Hematopoietic multipotent progenitor cell treated with erythropoietin and hydrocortisone succinate and interleukin-3 and kit ligand, for 8 days (in vitro differentiated cells): ENCODE data around the gene PAFAH1B2.
"Not testable (repeated sequence)": the region's sequence is repeated elsewhere in the genome, so short reads cannot be mapped to it uniquely, and the experiment has no call there.

Experiments used
- DNase-seq: peaks from one replicate; pipeline ENCODE4 v3.0.0-alpha.2; 2015

Gene PAFAH1B2

GRCh38 chr11:117128289-117128688, 15.8 kb upstream of the PAFAH1B2 start:
- no peak for DNase-seq

GRCh38 chr11:117130396-117130795, 13.7 kb upstream of the PAFAH1B2 start:
- DNase-seq = not testable (repeated sequence)

DNA sequence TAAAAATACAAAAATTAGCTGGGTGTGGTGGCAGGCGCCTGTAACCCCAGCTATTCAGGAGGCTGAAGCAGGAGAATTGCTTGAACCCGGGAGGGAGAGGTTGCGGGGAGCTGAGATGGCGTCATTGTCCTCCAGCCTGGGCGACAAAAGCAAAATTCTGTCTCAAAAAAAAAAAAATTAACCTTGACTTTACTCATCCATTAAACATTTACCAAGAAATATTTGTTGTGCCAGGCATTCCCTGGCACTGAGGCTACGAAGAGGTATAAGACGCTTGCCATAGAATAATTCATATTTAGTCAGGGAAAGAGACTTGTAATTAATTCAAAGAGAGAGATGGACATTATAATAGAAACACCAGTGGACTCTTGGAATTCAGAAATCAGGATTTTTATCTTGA, 13.2 kb upstream of the PAFAH1B2 start:
- DNase-seq = no peak

DNA sequence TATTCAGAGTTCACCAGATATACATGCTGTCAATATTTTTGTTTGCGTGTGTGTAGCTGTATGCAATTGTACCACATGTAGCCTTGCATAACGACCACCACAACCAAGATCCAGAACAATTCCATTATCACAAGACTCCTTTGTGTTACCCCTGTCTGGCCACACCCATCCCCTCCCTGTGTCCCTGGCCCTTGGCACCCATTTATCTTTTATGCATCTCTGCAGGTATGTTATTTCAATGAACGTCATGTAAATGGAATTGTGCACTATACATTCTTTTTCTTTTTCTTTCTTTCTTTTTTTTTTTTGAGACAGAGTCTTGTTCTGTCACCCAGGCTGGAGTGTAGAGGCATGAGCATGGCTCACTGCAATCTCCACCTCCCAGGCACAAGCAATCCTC, 9.7 kb upstream of the PAFAH1B2 start:
- DNase-seq = no peak

DNA sequence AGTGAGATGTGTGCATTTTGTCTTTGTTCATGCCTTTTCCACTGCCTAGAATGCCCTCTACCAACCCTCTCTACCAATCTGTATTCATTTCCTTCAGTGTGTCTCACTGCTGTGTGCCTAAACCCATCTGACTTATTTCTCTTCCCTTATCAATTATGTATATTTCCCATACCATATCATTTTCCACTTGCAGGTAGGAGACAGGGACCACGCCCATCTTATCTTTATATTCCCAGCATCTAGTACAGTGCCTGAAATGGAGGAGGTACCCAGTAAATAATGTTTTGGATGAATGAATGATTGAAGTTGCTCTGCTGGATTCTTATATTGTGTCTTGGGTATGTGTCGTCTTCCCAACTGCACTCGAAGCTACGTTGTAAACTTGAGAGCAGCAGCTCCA, 9.1 kb upstream of the PAFAH1B2 start:
- DNase-seq = peak; percentile 31

GRCh38 chr11:117137223-117138086, 6.6 kb upstream of the PAFAH1B2 start:
- DNase-seq = not testable (repeated sequence)

GRCh38 chr11:117143390-117143789, 697 bp upstream of the PAFAH1B2 start:
- DNase-seq = peak; percentile 70

GRCh38 chr11:117144477-117145392, 648 bp downstream of the PAFAH1B2 start:
- peak; percentile 57 for DNase-seq

DNA sequence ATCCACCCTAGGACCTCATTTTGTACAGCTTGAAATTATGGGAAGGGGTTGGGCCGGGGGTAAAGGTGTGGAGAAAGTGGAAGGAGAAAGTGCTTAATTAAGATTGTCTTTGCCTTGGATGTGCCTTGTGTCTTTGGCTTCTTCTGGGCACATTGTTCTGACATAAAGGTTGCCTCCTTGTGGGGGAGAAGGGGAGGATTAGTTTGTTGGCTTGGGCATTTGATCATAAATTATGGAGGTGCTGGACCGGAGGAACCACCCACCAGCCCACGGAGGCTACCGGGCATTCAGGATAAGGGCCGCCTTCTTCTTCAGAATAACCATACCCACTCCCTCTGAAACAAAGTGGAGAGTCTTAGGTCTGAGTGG, 1.3 kb downstream of the PAFAH1B2 start:
- peak; percentile 71 for DNase-seq

DNA sequence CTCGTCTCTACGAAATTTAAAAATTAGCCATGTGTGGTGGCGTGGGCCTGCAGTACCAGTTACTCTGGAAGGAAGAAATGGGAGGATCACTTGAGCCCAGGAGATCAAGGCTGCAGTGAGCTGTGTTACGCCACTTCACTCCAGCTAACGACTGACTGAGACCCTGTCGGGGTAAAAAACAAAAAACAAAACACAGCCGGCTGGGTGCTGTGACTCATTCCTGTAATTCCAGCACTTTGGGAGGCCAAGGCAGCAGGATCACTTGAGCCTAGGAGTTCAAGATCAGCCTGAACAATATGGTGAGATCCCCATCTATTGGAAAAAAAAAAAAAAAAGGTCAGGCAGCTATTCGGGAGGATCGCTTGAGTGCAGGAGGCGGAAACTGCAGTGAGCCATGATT, 2.4 kb downstream of the PAFAH1B2 start:
- no peak for DNase-seq

DNA sequence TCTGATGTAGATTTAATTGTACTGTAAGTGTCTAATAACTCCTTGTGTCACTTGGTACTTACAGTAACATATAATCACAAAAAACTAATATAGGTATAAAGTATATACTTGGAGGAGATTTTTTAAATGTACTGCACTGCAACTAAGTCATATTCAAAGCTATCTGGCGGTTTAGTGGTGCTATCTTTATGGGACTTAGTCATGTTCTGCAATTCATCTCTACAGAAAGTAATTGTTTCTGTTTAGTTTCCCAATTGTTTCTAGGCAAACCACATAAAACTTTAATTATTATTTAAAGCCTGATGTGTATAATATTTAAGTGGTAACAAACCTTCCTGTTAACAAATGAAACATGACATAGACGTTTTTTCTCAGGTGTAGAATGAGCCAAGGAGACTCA, 8.0 kb downstream of the PAFAH1B2 start:
- DNase-seq = no peak

DNA sequence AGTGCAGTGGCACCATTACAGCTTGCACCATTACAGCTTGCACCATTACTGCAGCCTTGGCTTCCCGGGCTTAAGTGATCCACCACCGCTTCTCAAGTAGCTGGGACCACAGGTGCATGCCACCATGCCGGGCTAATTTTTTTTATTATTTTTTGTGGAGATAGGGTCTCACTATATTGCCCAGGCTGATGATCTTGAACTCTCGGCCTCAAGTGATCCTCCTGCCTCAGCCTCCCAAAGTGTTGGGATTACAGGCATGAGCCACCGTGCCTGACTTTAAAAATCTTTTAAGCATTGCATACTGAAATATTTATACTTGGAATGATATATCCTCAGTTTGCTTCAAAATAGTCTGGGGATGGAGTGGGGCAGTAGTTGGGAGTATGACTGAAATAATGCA, 10.4 kb downstream of the PAFAH1B2 start:
- DNase-seq = no peak

DNA sequence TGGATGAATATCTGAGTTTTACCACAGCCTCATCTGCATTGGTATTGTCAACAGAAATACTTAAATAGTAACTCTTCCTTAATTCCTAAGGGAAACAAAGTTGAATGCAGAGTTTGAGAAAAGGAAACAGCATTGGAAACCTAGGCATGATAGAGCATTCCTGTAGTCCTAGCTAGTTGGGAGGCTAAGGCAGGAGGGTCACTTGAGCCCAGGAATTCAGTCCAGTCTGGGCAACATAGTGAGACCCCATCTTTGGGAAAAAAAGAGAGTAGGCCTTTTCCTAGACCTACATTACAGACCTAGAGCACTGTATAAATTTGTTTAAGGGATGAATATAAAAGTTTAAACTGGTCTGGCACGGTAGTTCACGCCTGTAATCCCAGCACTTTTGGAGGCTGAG, 13.4 kb downstream of the PAFAH1B2 start:
- no peak for DNase-seq

- DNase-seq = no peak
These were observed 15.8 kb downstream of the PAFAH1B2 start for GRCh38 chr11:117159892-117160291.

- DNase-seq = peak; percentile 67
These were observed 16.7 kb downstream of the PAFAH1B2 start for GRCh38 chr11:117160826-117161225.

GRCh38 chr11:117166491-117166890, 22.4 kb downstream of the PAFAH1B2 start:
- no peak for DNase-seq

DNA sequence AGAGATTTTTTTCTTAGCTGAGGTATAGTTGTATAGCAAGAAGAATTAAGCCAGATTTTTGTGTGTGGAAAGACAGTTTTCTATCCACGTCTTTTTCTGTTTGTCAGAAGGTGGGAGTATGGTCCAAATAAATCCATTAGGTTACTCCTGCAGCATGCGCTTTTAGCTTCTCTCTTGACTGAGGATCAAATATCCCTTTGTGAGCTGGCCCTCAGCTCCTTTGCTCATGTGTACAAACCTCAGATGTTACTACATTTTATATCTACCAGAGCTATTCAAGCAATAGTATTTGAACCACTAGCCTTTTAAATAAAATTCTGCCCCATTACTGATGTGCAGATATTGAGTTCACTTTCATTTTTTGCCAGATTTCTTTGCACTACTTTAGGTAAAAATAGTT, 25.6 kb downstream of the PAFAH1B2 start:
- DNase-seq = no peak

DNA sequence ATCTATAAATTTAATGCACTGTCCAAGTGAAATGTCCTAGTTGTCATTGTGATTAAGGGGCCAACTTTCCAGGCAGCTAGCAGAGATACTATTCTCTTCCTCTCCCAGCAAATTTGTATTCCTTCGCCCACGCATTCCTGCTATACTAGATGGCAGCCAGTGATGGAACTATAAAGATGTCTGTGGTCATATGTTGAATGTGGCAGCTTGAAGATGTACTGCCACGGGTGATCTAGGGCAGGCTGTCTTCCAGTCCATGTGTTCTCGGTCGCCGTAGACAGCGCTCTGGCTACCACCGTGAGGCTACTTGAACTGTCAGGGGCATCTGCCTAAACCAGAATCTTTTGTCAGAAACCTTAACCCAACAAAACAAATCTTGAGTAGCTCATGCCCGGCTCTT, 26.1 kb downstream of the PAFAH1B2 start:
- DNase-seq = no peak

DNA sequence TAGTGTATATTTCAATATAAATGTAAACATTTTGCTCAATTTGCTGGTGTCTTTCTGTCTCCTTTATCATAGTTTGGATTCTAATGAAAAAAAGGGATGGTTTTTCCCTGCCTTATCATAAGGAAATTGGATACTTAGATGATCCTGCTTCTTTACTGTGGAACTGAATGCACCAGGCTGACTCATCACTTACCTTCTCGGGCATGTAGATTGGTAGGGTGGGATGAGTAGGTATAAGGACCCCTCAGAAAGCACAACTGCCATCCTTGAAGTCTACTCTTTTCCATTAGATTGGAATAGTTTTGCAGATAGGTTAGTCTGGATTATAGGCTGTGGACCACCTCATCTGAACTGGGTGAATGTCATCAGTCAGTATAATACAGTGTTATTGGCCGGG, 26.9 kb downstream of the PAFAH1B2 start:
- no peak for DNase-seq

DNA sequence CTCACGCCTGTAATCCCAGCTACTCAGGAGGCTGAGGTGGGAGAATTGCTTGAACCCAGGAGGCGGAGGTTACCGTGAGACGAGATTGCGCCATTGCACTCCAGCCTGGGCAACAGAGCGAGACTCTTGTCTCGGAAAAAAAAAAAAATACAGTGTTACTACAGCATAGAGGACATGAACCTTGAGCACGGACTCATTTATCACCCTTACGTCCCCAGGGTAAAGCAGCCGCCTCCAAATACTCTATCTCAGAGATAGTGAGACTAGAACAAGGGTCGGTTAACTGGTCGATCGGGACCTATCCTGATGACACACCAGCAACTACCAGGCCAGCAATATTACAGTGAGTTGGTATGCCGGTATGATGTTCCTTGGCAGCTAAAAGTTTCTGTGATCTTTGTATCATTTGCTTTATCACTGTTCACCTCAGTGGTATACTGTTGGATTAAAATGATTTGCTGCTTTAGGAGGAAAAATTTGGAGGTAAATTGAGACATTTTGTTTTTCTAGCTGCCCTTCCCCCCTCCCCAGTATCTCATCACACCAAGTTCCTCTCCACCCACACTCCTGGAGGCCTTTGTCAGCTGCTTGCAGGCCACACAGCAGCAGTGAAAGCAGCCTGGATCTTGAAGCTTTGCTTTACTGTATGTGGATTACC, 27.4 kb downstream of the PAFAH1B2 start:
- DNase-seq = peak; percentile 63

DNA sequence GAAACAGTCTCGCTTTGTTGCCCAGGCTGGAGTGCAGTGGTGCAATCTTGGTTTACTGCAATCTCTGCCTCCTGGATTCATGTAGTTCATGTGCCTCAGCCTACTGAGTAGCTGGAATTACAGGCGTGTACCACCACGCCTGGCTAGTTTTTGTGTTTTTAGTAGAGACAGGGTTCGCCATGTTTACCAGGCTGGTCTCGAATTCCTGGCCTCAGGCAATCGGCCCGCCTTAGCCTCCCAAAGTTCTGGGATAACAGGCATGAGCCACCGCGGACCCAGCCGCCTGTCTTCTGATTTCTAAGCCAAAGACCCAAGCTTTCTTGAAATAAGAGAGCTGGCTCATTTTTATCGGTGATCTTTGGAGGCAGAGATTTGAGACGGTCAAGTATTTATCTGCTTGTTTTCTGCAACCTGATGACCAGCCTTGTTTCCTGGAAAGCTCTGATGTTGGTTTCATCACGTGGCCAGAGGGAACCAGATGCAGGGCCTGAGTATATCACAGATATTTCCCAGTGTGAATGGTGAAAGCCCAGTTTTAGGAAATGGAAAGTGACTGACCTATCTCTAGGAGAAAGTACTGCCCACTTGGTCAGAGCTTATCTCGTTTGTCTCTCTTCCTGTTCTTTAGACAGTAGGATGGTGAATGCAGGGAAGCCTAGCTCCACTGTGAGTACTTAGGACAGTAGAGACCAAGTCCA, 28.8 kb downstream of the PAFAH1B2 start:
- peak; percentile 20 for DNase-seq

DNA sequence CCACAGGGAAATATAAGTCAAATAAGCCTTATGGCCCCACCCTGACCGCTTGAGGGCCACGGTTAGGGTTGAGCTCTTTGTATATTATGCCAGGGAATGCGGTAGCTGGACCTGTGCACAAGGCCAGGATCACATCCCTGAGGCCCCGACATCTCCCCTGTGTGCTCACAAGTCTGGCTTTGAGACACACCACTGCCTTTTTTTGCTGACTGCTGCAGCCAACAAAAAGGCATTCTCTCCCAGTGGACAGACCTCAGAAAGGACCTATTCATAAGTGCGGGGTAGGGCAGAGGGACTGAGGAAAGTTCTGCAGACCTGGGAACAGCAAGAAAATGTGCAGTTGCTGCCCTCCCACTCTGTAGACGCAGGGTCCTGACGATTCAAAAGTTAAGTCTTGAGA, 31.0 kb downstream of the PAFAH1B2 start:
- no peak for DNase-seq

- no peak for DNase-seq
These were observed 31.7 kb downstream of the PAFAH1B2 start for GRCh38 chr11:117175781-117176180.
